IPS DF 6.9 (cell line): ENCODE results near the gene RAB9B.
"Not testable (repeated sequence)": the region's sequence is repeated elsewhere in the genome, so short reads cannot be mapped to it uniquely, and the experiment has no call there.

Source experiments
- DNase-seq: peaks from one replicate; pipeline ENCODE4 v3.0.0-alpha.2; 2013; ENCODE audit warnings: low read depth, low spot score
- H3K27ac ChIP-seq: one replicate; pipeline ENCODE4 v1.5.1; 2013; ENCODE audit warnings: low read length, control low read depth
- H3K27me3 ChIP-seq: 2 replicates; pipeline ENCODE4 v1.6.1; 2013; ENCODE audit warnings: mild to moderate bottlenecking, low read length; ENCODE audit not compliant: control insufficient read depth, insufficient read depth
- H3K36me3 ChIP-seq: 2 replicates; pipeline ENCODE4 v1.6.1; 2013; ENCODE audit warnings: low read length; ENCODE audit not compliant: control insufficient read depth, insufficient read depth
- H3K4me1 ChIP-seq: 2 replicates; pipeline ENCODE4 v1.6.1; 2013; ENCODE audit warnings: low read length; ENCODE audit not compliant: control insufficient read depth, insufficient read depth
- H3K4me3 ChIP-seq: 2 replicates; pipeline ENCODE4 v1.5.1; 2013; ENCODE audit warnings: mild to moderate bottlenecking, low read length
- H3K9me3 ChIP-seq: 2 replicates; pipeline ENCODE4 v1.6.1; 2013; ENCODE audit warnings: low read length, inconsistent platforms; ENCODE audit not compliant: control insufficient read depth, insufficient read depth
- WGBS: extraction: QIAGEN DNeasy Blood & Tissue Kit; methylation state at CpG from one replicate; pipeline ENCODE4 v1.1.7; 2013; ENCODE audit warnings: mixed read lengths, missing lambda C conversion rate; ENCODE audit not compliant: insufficient read length, insufficient coverage; 5-methylcytosine and 5-hydroxymethylcytosine counted together

Gene RAB9B

DNA sequence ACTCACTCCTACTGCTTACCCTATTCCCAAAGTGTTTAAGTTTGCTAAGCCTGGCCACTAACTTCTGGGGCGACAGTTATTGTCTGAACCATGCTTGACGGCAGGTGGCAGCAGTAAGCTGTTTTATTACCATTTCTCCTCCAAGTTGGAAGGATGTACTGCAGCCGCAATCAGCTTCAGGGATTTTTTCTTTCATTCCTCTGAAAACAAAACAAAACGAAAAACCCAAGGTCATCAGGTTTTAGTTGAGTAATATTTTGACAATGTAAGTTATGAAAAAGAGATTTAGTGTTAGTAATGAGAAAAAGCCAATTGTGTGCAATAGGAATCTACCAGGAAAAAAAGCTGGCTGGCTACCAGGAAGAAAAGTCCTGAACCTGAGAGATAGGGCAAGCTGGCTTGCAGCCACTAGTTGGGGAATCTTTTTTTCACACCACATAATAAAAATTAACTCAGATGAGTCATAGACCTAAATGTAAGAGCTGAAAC lies 13.2 kb upstream of the RAB9B start:
- WGBS: no CpG with 5 or more reads among the region's 4 CpGs
- Histone ChIP-seq H3K4me3 (no peak overlapping the region), H3K9me3 (no peaks in the 10 kb centered on the region), H3K4me1 (no peaks in the 10 kb centered on the region), H3K27me3 (no peaks in the 10 kb centered on the region), H3K27ac (no peak overlapping the region), H3K36me3 (no peaks in the 10 kb centered on the region)
- DNase-seq: no peak

DNA sequence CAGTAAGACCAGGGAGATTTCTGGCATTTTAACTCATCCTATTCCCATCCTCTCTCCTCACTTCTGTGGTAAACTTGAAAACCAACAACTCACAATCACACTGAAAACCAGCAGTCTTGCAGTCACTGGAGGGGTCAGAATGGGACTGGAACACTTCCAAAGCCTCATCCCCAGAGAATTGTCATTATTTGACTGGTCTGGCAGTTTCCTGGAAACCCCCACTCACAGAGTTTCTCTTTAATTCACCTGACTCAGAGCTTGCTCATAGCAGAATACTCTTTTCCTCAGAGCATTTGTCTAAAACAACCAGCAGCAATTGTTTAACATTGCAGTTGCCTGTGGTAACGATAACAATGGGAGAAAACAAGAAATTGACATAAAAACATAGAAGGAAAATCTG lies 7.3 kb upstream of the RAB9B start:
- no CpG with 5 or more reads among the region's 1 CpG for WGBS

DNA sequence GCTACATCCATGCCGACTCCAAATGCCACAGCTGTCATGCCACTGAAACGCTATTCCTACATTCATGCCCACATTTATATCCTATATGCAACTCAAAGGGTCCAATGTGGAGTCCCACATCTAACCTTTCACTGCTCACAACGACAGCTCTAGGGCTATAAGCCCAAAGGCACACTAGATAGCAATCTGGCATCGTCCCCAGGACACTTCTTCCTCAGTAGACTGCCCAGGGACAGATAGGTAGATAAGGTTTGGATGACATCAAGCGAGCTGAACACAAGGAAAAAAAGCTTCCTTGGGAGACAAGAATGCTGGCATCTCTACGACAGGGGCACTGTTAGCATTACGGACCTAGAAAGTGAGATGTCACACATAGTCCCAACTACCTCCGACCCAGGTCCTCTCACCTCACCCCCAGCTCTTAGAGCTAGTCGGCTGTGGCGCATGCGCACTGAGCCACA lies 685 bp downstream of the RAB9B start:
- Histone ChIP-seq H3K27ac (no peak overlapping the region), H3K4me1 (no peaks in the 10 kb centered on the region), H3K9me3 (no peaks in the 10 kb centered on the region), H3K4me3 (peak overlapping the region; percentile 43; the same call in 1 of the 2 replicates), H3K36me3 (no peaks in the 10 kb centered on the region), H3K27me3 (no peaks in the 10 kb centered on the region)
- no CpG with 5 or more reads among the region's 11 CpGs for WGBS
- DNase-seq: no peak

More for the DNA sequence above, 7.3 kb upstream of the RAB9B start:
- Histone ChIP-seq H3K4me3 (no peak overlapping the region), H3K9me3 (no peaks in the 10 kb centered on the region), H3K27me3 (no peaks in the 10 kb centered on the region), H3K4me1 (no peaks in the 10 kb centered on the region), H3K27ac (no peak overlapping the region), H3K36me3 (no peaks in the 10 kb centered on the region)
- no peak for DNase-seq

DNA sequence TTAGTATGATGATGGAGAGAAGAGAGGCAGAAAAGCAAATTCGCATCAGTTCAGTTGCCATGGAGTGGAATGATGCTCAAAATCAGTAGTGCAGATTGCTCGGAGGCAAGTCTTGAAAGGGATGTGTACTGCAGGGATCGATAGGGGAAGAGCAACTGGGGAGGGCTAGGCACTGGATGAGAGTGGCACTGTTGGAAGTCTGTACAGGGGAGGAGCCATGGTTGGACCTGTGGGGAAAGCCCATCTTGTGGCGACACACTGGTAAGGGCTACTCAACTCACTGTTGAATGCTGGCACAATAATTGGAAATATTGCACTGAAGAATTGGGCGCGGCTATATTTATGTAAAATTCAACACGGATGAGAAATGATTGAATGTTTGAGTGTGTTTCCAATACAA lies 1.2 kb downstream of the RAB9B start:
- H3K9me3 ChIP-seq: no peaks in the 10 kb centered on the region
- DNase-seq: no peak
- no peak overlapping the region for H3K27ac ChIP-seq
- H3K4me3 ChIP-seq: no peak overlapping the region
- WGBS: no CpG with 5 or more reads among the region's 7 CpGs
- H3K27me3 ChIP-seq: no peaks in the 10 kb centered on the region
- no peaks in the 10 kb centered on the region for H3K4me1 ChIP-seq
- H3K36me3 ChIP-seq: no peaks in the 10 kb centered on the region

DNA sequence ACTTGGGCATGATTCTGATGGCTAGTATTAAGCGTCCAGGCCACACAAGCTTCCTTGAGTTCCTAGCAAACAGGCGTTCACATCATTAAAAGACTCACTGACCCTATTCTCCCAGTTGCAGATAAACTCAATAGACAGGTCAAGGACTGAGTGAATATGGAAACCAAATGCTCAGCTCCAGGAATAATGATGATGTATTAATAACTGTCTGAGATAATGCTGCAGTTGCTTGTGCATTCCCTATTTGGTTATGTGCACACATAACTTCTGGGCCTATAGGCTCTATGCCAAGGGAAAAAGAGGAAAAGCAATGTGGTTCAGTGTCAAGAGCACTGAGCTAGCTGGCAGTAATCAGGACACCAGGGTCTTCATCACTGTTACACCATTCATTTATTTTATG lies 3.5 kb downstream of the RAB9B start:
- Histone ChIP-seq H3K36me3 (no peaks in the 10 kb centered on the region), H3K27me3 (no peaks in the 10 kb centered on the region), H3K4me1 (no peaks in the 10 kb centered on the region), H3K27ac (no peak overlapping the region), H3K9me3 (no peaks in the 10 kb centered on the region), H3K4me3 (no peak overlapping the region)
- no CpG with 5 or more reads among the region's 2 CpGs for WGBS
- DNase-seq: no peak

DNA sequence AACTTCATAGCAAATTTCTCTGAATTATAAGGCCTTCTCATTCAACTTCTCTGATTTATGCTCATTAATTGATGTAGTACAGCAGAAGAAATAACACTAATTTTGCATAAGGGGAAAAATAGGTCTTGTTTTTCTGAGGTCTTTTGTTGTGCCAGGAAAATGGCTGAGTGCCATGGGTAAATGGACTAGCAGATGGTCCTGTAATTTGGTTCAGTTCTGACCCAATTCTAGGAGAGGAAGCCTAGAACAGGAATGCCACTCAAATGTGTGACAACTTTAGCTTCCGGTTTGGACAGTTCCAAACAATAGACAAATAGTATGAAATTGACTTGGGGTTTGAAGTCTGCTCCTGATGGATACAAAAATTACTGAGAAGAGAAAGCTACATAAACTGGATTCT lies 6.2 kb downstream of the RAB9B start:
- DNase-seq: no peak
- no peaks in the 10 kb centered on the region for H3K9me3 ChIP-seq
- H3K27ac ChIP-seq: no peak overlapping the region
- H3K36me3 ChIP-seq: no peaks in the 10 kb centered on the region
- WGBS: no CpG with 5 or more reads among the region's 1 CpG
- H3K27me3 ChIP-seq: no peaks in the 10 kb centered on the region
- no peak overlapping the region for H3K4me3 ChIP-seq
- H3K4me1 ChIP-seq: no peaks in the 10 kb centered on the region

DNA sequence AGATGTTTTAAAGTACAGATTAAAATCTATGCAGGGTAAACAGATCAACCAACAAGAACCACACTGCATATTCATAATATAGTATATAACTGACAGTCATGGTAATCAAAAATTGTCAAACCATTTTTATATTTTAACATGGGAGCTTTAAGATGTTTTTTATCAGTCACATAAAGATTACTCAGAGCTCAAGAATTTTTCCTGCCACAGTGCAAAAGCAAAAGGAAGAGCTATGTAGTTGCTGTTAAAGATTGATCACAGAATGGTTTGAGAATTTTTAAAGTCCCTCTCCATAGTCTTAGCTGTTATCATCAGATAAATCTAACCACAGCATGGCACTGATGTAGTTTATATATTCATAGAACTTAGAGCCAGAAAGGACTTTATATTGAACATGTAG lies 8.5 kb downstream of the RAB9B start:
- Histone ChIP-seq H3K27me3 (no peaks in the 10 kb centered on the region), H3K4me1 (no peaks in the 10 kb centered on the region), H3K36me3 (no peaks in the 10 kb centered on the region), H3K27ac (no peak overlapping the region), H3K4me3 (no peak overlapping the region), H3K9me3 (no peaks in the 10 kb centered on the region)
- no peak for DNase-seq

DNA sequence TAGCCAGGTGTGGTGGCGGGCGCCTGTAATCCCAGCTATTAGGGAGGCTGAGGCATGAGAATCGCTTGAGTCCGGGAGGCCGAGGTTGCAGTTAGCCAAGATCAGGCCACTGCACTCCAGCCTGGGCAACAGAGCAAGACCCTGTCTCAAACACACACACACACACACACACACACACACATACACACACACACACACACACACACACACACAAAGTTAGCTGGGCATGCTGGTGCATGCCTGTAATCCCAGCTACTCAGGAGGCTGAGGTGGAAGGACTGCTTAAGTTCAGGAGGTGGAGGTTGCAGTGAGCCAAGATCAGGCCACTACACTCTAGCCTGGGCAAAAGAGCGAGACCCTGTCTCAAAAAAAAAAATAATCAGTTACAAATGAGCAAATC lies 11.3 kb downstream of the RAB9B start:
- not testable (repeated sequence) for H3K9me3 ChIP-seq, H3K4me3 ChIP-seq, DNase-seq, H3K36me3 ChIP-seq, H3K4me1 ChIP-seq, H3K27ac ChIP-seq, H3K27me3 ChIP-seq
- no CpG with 5 or more reads among the region's 6 CpGs for WGBS

DNA sequence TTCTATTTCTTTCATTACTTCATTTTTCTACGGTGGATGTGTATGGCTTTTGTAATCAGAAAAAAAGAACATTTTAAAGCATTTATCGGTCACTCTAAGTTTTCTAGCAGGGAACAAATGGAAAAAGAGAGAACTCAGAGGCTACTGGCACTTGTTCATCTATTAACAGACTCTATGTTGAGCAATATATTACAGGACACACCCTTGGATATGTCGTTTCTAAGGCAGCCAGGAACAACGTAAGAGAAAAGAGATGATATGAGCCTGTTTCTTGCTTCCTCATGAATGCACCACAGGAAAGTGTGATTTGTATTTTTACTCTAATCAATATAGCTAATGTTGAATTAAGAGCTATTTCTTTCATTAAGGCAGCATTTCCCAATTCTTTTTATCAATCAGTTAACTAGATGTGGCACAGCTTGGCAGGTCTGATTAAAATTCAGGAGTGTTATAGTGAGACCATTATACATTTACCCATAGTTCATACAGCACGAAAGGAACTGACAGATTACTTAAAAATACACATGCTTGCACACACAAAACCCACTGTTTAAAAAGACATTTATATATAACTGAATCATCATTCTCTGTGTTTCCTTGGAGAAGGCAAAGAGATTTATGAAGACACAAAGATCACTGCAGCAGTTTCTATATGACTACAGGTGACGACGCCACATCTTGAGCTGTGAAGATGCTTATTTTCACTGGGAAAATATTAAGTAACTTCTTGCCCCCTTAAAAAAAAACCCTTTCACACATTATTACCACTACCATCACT lies 13.0 kb downstream of the RAB9B start:
- H3K36me3 ChIP-seq: no peaks in the 10 kb centered on the region
- WGBS: no CpG with 5 or more reads among the region's 7 CpGs
- no peaks in the 10 kb centered on the region for H3K27me3 ChIP-seq
- H3K27ac ChIP-seq: no peak overlapping the region
- H3K9me3 ChIP-seq: no peaks in the 10 kb centered on the region
- H3K4me1 ChIP-seq: no peaks in the 10 kb centered on the region
- DNase-seq: no peak
- H3K4me3 ChIP-seq: no peak overlapping the region

DNA sequence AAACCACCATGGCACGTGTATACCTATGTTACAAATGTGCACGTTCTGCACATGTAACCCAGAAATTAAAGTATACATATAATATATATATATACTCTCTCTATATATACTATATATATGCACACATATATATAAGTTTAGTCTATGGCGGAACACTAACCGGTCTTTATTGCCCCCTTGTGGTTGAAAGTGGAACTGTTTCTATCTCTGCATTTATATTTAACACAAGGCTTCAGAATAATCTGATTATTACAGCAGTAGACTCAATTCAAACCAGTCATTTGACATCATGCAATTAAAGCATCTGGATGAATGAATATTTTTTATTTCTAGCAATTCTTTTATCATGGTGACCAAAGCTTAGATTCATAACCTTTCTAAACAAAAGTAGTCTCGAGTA lies 14.6 kb downstream of the RAB9B start:
- H3K36me3 ChIP-seq: no peaks in the 10 kb centered on the region
- H3K4me3 ChIP-seq: no peak overlapping the region
- no peak for DNase-seq
- H3K4me1 ChIP-seq: no peaks in the 10 kb centered on the region
- no CpG with 5 or more reads among the region's 5 CpGs for WGBS
- H3K9me3 ChIP-seq: no peaks in the 10 kb centered on the region
- H3K27me3 ChIP-seq: no peaks in the 10 kb centered on the region
- no peak overlapping the region for H3K27ac ChIP-seq

DNA sequence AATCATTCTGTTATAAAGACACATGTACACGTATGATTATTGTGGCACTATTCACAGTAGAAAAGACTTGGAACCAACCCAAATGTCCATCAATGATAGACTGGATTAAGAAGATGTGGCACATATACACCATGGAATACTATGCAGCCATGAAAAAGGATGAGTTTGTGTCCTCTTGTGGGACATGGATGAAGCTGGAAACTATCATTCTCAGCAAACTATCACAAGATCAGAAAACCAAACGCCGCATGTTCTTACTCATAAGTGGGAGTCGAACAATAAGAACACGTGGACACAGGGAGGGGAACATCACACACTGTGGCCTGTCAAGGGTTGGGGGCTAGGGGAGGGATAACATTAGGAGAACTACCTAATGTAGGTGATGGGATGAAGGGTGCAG lies 15.0 kb downstream of the RAB9B start:
- DNase-seq, H3K9me3 ChIP-seq, H3K4me1 ChIP-seq, H3K36me3 ChIP-seq, H3K27me3 ChIP-seq, H3K4me3 ChIP-seq, H3K27ac ChIP-seq: not testable (repeated sequence)
- no CpG with 5 or more reads among the region's 5 CpGs for WGBS
